GM19351 (cell line): ENCODE measurements around the gene OCIAD2.
"Not testable (repeated sequence)": the region's sequence is repeated elsewhere in the genome, so short reads cannot be mapped to it uniquely, and the experiment has no call there.

Experiments
- ATAC-seq: cut with Tn5 transposase; IDR thresholded peaks from one replicate; pipeline ENCODE4 v1.9.1; 2021; ENCODE audit warnings: mild to moderate bottlenecking, moderate library complexity; ENCODE audit not compliant: unreplicated experiment

OCIAD2 gene

DNA sequence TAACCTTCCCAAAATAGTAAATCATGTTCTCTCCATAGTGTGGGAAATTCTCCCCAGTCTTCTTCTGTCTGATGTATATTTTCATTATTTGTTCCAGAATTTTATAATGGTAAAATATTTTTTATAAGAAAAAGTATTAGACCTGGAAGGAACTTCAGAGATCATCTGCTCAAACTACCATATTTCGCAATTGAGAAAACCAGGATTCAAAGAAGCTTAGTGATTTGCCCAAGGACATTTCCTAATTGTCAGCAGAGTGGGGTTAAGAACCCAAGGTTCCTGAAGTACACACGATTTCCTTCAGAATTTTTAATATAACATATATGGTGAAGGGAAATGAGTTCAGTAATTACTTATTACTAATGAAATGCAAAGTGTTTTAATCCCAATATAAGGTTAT lies 51.6 kb downstream of the OCIAD2 start:
- no peak for ATAC-seq

GRCh38 chr4:48854395-48854683 lies 52.2 kb downstream of the OCIAD2 start:
- no peak for ATAC-seq

DNA sequence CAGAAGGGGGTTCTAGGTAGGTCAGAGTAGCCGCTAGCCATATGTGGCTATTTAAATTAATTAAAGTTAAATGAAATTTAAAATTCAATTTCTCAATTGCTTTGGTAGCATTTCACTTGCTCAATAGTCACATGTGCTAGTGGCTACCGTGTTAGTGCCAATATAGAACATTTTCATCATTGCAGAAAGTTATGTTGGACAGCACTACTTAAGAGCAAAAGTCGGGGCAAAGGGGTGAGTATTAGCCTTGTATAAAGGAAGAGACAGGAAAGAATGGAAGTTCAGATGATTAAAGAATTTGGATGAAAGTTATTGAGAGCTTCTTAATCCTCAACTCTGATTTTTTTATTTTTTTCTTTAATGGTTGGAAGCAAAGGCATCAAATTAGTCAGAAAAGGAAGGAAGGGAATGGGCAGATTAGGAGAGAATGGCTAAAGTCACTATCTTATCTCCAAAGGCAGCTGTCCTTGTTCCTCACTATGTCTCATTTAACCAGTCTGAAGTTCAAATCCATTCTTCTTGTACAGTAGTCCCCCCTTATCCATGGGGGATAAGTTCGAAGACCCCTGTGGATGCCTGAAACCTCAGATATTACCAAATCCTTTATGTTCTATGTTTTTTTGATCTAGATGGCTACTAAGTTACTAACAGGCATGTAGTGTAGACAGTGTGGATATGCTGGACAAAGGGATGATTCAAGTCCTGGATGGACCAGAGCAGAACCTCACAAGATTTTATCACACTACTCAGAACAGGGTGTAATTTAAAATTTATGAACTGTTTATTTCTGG lies 52.8 kb downstream of the OCIAD2 start:
- ATAC-seq: no peak

GRCh38 chr4:48851651-48852050 lies 54.9 kb downstream of the OCIAD2 start:
- no peak for ATAC-seq

DNA sequence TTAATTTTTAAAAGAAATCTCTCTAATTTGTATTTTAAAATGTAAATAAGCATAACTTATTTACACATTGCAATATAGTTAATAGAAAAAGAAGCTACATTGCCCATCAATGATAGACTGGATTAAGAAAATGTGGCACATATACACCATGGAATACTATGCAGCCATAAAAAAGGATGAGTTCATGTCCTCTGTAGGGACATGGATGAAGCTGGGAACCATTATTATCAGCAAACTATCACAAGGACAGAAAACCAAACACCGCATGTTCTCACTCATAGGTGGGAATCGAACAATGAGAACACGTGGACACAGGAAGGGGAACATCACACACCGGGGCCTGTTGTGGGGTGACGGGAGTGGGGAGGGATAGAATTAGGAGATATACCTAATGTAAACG lies 57.8 kb downstream of the OCIAD2 start:
- ATAC-seq: not testable (repeated sequence)

DNA sequence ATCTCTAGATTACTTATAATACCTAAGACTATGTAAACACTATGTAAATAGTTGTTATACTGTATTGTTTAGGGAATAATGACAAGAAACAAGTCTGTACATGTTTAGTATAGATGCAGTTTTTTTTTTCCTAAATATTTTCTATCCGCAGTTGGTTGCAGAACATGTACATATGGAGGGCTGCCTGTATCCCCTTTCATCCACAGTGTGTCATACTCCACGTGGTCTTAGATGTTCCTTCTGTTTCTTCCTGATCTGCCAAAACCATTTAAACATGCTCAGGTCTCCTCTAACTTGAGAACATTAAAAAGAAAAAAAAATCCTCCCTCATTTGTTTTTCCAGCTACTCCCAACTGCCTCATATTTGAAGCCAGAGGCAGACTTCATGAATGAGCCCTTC lies 61.7 kb downstream of the OCIAD2 start:
- no peak for ATAC-seq

- no peak for ATAC-seq
These were observed 65.3 kb downstream of the OCIAD2 start for GRCh38 chr4:48841045-48841827.

DNA sequence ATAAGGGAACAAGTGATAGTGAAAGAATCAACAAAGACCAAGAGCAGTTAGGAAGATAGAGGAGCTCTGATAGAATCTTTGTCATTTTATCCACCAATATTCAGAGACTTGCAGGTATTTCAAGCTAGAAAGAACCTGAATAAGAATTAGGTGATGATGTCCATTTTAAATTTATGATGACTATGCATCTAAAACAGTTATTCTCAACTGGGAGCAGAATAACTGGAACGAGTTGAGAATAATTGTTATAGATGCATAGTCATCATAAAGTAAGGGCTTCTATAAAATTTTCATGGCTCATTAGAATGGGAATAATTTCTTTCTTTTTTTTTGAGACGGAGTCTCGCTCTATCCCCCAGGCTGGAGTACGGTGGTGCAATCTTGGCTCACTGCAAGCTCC lies 69.9 kb downstream of the OCIAD2 start:
- ATAC-seq: no peak
